GM19438 (cell line): ENCODE results near the gene DHX40.
"Not testable (repeated sequence)": the region's sequence is repeated elsewhere in the genome, so short reads cannot be mapped to it uniquely, and the experiment has no call there.

Experiments
- ATAC-seq: cut with Tn5 transposase; IDR thresholded peaks from one replicate; pipeline ENCODE4 v1.9.1; 2021; ENCODE audit warnings: low read depth; ENCODE audit not compliant: unreplicated experiment

The DHX40 gene, protein sequence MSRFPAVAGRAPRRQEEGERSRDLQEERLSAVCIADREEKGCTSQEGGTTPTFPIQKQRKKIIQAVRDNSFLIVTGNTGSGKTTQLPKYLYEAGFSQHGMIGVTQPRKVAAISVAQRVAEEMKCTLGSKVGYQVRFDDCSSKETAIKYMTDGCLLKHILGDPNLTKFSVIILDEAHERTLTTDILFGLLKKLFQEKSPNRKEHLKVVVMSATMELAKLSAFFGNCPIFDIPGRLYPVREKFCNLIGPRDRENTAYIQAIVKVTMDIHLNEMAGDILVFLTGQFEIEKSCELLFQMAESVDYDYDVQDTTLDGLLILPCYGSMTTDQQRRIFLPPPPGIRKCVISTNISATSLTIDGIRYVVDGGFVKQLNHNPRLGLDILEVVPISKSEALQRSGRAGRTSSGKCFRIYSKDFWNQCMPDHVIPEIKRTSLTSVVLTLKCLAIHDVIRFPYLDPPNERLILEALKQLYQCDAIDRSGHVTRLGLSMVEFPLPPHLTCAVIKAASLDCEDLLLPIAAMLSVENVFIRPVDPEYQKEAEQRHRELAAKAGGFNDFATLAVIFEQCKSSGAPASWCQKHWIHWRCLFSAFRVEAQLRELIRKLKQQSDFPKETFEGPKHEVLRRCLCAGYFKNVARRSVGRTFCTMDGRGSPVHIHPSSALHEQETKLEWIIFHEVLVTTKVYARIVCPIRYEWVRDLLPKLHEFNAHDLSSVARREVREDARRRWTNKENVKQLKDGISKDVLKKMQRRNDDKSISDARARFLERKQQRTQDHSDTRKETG

DNA sequence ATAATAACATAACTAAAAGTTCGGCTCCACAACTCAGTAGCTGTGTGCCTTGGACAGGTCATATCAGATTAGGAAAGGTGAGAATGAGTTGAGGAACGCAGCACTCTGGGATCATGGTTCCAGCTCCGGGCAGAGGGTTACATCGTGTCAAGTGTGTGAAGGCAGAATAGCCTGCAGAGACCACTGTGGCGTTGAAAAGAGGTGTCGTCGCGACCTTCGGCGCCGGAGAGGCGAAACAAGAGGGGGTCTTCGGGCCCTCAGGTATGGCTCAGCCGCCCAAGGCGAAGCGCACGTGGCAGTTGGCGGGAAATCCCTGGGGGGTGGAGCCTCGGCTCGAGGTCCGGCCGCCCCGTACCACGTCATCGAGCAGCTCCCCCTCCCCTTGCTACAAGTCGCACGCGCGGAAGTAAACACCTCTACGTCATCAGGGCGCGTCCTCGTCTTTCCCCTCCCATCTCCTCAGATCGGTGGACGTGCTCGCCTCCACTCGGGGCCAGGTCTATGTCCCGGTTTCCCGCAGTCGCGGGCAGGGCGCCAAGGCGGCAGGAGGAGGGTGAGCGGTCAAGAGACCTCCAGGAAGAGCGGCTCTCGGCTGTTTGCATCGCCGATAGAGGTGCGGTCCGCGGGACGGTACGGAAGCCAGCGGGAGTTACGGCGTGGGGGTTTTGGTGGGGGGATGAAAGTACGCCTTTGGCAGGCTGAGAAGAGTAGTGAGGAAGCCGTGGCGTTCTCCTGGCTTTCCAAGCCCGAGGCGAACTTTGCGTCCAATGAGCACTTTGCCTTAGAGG lies at the start of gene DHX40:
DHX40 (plus strand) TSS at position 440 of the 788 bp plus-strand sequence; CDS start at position 502, 62 bp downstream.
- ATAC-seq, result peak; percentile 92

DNA sequence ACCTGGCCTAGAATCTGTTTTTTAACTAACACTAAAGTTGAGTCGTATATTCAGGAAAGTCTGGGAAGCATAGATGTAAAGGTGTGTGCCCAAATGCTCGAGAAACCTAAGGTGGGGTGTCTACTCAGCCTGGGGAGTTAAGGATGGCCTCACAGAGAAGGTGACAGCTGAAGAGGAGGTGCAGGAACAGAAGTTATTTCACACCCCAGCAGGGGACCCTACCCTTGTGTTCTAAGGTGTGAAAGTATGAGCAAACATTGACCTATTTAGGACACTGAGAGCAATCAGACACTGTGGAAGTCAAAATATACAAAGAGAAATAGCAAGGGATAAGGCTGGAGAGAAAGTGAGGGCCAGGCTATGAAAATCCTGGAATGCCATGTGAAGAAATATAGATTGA lies 49.0 kb upstream of the DHX40 start:
- ATAC-seq, result no peak

DNA sequence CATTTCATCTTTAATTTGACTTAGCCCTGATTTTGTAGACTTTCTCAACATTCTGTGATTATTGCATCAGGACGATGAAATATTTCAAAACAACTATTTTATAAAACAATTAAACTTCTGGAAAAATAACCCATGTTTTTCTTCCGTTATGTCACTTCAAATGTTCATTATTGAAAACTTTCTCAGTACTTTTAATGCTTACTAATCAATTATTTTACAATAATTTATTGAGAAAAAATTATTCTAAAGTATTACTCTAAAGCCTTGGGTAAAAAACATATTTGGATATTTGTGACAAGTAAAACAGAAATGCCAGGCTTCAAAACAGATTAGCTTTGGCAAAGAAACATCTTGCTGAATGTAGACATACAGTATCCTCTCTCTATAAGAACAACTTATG lies 46.3 kb upstream of the DHX40 start:
- ATAC-seq, result no peak

DNA sequence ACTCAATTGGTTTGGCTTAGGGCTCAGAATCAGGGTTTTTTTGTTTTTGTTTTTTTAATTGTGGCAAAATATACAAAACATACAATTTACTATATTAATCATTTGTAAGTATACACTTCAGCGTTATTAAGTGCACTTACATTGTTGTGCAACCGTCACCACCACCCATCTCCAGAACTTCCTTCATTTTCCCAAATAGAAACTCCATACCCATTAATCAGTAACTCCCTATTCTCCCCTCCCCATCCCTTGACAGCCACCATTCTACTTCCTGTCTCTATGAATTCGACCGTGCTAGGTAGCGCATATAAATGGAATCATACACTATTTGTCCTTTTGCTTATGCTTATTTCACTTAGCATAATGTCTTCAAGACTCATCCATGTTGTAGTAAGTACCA lies 45.2 kb upstream of the DHX40 start:
- no peak for ATAC-seq

DNA sequence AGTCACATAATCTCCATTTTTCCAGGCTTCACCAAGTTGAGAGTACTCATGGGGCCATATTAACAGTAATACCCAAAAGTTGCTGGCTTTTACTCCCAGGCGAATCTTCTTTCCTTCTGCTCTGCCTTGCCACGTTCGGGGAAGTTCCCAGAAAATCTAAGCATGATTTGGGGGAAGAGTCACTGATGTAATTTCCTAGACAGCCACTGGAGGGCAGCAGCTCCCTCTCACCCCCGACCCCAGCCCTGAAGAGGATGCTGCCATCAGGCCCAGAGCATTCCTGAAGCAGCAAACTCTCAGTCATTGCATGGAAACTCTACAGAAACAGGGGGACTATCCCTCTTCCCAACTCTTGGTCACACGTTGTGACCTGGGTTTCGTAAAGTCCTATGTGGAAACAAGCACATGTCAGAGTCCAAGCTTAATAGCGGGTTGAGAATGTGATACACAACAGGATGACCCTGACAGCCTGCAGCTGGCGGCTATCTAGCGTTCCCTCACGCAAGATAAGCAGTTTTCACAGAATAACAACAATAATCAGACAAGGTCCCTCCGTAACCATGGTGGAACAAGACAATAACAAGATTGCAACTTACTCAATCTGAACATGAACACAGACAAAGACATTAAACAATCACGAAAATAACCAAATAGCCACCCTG lies 43.8 kb upstream of the DHX40 start:
- no peak for ATAC-seq

DNA sequence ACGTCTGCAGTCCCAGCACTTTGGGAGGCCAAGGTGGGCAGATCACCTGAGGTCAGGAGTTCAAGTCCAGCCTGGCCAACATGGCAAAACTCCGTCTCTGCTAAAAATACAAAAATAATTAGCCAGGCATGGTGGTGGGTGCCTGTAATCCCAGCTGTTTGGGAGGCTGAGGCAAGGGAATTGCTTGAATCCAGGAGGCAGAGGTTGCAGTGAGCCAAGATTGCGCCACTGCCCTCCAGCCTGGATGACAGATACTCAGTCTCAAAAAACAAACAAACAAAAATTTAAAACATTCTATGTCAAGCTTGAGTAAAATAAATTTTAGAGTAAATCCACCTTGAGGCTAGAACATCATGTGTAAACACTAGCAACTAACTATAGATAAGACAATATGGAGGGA lies 40.5 kb upstream of the DHX40 start:
- ATAC-seq, result not testable (repeated sequence)

DNA sequence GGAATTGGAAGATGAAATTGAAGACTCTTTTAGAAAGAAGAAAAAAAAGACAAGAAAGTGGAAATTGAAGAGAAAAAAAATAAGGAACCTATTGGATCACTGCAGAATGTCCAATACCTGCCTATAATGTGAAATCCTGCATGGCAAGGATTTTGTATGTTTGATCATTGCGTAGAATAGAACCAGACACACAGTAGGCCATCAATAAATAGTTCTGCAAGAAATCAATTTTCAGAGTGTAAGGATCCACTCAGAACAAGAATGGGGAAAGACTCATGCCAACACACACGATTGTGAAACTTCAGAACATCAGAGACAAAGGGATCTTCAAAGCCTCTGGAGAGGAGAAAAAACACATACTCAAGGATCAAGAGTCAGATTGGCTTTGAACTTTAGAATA lies 39.7 kb upstream of the DHX40 start:
- no peak for ATAC-seq

DNA sequence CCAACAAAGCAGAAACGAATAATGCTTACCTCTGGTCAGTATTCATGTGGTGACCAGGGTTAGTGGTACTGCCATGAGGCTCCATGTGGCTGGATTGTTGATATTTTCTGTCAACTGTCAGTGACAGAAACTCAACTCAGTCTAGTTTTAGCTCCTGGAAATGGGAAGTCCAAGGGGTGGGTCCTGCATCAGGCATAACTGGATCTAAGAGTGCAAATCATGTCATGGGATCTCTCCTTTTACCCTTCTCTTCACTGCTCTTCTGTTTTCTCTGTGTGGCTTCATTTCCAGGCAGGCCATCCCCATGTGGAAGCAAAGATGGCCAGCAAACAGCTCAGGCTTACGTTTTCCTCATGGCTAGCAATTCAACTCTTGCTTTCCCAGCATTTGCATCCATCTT lies 39.0 kb upstream of the DHX40 start:
- no peak for ATAC-seq

DNA sequence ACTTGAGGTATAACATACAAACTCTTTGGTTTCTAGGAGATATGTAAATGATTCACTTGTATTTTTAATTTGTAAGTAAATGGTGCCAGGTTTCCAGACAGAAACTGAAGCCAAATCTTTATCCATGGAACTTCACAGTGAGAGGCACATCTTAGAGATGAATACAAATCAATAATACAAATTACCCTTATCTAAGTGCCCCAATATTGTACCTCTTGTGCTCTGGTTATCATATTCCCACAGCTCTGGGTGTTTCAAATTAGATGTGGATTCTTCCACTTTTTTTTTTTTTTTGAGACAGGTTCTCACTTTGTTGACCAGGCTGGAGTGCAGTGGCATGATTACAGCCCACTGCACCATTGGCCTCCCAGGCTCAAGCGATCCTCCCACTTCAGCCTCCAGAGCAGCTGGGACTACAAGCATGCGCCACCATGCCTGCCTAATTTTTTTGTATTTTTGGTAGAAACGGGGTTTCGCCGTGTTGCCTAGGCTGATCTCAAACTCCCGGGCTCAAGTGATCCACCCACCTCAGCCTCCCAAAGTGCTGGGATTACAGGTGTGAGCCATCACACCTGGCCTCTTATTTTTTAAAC lies 38.0 kb upstream of the DHX40 start:
- no peak for ATAC-seq

DNA sequence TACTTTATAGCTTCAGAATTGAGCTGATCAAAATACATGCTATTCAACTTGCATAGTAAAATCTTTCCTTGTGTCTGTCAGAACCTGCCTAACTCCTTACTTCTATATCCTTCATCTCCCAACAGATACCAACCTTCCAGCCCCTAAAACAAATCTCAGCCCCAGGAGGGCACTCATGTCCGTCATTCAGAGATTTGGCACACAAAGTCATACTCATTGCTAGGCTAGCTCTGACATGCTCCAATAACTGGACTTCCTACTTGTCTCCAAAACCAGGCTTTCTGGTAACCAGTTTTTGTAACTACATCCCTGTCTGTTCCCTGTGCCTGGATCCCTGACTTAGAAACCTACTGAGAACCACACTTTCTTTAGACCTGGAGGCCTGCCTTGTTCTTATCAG lies 37.5 kb upstream of the DHX40 start:
- ATAC-seq, result no peak

DNA sequence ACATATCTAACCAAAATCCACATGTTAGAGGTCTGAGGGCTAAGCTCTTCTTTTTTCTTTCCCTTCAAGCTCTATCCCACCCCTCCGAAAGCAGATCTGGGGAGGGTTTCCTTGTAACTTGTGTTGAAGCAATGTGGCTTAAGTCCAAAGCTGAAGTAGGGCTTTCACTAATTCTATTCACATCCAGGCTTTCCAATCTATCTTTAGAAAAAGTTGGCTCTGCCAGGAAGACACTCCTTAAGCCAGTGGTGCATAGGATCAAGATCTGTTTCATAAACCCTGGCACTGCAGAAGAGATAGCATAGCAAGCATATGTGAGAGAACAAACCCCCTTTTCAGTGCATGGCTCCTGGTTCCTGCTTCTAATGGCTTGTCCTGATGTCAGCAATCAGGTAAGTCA lies 34.9 kb upstream of the DHX40 start:
- no peak for ATAC-seq

DNA sequence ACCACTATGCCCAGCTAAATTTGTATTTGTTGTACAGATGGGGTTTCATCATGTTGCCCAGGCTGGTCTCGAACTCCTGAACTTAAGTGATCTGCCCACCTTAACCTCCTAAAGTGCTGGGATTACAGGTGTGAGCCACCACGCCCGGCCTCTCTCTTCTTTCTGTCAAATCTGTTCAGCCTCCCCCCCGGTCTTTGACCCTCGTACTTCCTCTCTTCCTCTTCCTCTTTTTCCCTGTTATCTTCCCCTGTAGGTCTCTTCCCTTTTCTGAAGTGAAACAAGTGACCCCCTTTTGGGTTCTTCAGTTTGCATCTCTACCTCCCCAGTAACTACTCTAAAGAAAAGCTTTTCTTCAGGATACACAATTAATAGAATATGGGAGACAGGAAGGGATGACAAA lies 31.7 kb upstream of the DHX40 start:
- no peak for ATAC-seq

DNA sequence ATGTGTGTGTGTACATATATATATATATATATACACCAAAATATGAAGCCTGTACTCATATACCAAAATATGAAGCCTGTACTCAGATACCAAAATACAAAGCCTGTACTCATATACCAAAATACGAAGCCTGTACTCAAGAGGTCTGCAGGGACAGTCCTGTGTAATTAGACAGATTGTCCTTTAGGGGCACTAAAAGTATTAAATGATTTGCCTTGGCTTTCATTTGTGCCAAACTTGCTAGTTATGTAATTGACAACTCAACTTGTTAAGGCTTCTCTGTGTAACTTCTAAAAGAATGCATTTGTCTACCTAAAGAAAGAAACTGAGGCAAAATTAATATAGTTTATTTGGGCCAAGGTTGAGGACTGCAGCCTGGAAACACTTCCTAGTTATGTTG lies 30.8 kb upstream of the DHX40 start:
- no peak for ATAC-seq

DNA sequence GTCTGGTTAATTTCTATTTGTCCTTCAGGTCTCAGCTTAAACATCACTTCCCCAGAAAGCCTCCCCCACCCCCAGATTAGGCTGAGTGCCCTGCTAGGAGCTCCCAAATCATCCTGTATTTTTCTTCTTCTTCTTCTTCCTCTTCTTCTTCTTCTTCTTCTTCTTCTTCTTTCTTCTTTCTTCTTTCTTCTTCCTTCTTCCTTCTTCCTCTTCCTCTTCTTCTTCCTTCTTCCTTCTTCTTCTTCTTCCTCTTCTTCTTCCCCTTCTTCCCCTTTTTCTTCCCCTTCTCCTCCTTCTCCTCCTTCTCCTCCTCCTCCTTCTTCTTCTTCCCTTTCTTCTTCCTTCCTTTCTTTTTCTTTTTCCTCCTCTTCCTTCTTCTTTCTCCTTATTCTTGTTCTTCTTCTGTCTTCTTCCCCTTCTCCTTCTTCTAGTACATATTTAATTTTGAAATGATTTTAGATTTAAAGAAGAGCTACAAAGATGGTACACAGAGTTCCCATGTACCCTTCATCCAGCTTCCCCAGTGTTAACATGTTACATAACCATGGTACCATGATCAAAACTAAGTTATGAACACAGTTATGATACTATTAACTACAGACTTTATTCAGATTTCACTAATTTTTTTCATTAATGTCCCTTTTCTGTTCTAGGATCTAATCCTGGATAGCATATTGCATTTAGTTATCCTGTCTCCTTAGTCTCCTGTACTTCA lies 27.1 kb upstream of the DHX40 start:
- ATAC-seq, result no peak

DNA sequence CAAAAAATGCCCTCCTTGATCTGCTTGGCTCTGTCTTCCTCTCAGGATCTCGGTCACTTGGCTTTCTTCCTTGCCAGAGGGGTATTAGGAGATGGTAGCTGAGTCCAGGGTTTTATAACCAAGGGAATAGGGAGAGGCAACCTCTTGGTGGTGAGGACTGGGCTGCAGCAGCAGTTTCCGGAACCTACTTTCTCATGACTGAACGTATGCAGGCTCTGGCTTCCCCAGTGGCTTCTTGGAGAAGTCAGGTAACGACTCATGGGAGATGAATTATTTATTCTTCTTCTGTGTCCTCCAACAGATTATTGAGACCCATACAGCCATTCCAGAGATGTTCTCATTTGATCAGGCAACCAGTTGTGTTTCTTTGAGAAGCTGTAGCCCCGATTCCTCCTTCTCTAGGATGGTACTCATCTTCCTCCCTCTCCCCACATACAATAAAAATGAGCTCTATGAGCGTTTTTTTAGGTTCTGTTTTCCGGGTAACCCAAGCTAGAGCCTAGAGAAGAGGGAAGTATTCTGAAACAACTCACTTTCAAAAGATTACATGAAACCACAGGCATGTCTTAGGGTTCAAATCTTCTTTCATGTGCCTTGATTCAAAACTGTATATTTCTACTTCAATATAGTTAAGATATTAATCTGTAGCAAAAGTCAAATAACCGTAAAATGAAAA lies 22.3 kb upstream of the DHX40 start:
- ATAC-seq, result no peak

DNA sequence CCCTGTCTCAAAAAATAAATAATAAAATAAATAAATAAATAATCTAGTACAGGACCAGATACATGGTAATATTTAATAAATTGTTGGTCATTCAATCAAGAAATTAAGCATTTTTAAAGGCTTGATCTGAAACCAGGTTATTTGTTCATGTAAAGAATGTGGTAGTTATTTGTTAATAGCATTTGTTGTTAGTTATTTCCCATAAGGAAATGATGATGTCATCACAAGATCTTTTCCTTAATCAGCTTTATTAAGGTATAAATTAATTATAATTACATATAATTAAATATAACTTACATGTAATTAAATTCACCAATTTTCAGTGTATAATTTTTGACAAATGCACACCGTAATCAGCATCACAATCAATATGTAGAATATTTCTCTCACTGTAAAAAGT lies 19.5 kb upstream of the DHX40 start:
- ATAC-seq, result no peak

DNA sequence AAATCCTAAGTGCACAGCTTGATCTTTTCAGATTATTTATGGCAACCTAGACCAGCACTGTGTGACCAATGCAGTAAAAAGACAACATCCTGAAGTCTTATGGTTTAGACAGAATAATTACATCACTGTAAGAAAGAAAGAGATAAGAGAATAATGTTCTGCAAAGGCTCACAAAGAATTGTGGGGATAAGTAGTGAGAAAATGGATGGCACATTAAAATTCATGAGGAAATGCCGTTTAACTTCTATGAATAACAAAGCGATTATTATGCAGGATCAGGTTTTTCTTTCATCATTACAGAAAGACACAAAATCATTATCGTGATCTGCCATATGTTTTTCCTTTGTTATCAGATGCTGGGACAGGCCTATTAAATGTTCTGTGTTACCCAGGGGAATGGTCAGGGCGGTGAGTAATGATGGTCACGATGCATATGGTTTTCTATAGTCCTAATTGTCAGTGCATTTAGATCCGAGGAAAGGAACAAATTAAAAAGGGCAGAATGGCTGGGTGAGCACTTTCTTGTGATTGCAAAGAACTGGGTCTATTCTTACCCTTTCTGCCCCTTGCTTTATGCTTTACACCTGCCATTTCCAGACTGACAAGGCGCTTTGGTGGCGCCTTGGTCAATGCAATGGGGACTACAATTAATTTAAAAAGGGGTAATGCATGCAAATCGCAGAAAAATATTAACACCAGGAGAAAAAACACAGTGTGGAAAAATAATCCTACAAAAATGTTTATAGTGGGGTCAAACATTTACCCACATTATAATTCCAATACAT lies 18.1 kb upstream of the DHX40 start:
- no peak for ATAC-seq

DNA sequence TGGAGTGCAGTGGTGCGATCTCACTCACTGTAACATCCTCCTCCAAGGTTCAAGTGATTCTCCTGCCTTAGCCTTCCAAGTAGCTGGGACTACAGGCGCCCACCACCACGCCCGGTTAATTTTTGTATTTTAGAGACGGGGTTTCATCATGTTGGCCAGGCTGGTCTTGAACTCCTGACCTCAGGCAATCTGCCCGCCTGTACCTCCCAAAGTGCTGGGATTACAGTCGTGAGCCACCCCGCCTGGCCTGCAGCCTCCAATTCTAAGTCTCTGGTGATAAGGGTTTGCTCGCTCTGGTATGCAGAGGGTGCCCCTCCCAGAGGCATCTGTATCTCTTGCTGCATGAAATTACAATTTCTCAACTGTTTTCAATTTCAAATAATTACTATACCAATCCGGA lies 16.4 kb upstream of the DHX40 start:
- not testable (repeated sequence) for ATAC-seq
